Prostate gland (tissue), 2 donors: ENCODE results near the gene MSL3. TPM values are rescaled to one million over a fixed set of nuclear protein-coding genes. Genes with fewer than 3 reads are reported as not detected.

Experiments
- DNase-seq: peaks from one replicate; pipeline ENCODE4 v3.0.0-alpha.2; 2019; ENCODE audit warnings: low spot score
- H3K27ac ChIP-seq, 2 donors: fragments of 200-600 bp; sonication (generic); 2 replicates each; pipeline ENCODE4 v1.5.1; 2017 to 2019
- H3K27me3 ChIP-seq: fragments of 200-600 bp; sonication (generic); replicated peaks from 2 replicates; pipeline ENCODE4 v1.5.1; 2019; ENCODE audit not compliant: insufficient read depth
- H3K36me3 ChIP-seq, 2 donors: fragments of 200-600 bp; sonication (generic); 1 replicate in 1 of 2; 2 replicates in 1 of 2; pipeline versions ENCODE4 v1.5.1 to v1.8.1; 2017 to 2019
- H3K4me1 ChIP-seq: fragments of 200-600 bp; sonication (generic); replicated peaks from 2 replicates; pipeline ENCODE4 v1.5.1; 2019
- H3K4me3 ChIP-seq, 2 donors: fragments of 200-600 bp; sonication (generic); 2 replicates each; pipeline ENCODE4 v1.5.1; 2017 to 2019
- H3K9me3 ChIP-seq: fragments of 200-600 bp; sonication (generic); 2 replicates; pipeline ENCODE4 v1.5.1; 2017
- CTCF ChIP-seq, 4 experiments: fragments of 200-600 bp in 2 of 4; fragments of 450-650 bp in 2 of 4; sonication (generic) in 2 of 4; IDR thresholded peaks; 1 replicate in 3 of 4; 2 replicates in 1 of 4; pipeline ENCODE4 v1.5.1; 2016 to 2019; ENCODE audit warnings: antibody characterized with exemption in 4 of 4, mild to moderate bottlenecking in 2 of 4, moderate library complexity in 2 of 4
- POLR2A ChIP-seq: fragments of 450-650 bp; IDR thresholded peaks from one replicate; pipeline ENCODE4 v1.6.1; 2016; ENCODE audit warnings: antibody characterized with exemption, mild to moderate bottlenecking
- POLR2AphosphoS5 ChIP-seq: sonication (generic); formaldehyde crosslinking; IDR thresholded peaks from one replicate; pipeline ENCODE4 v1.6.1; 2017; ENCODE audit warnings: antibody characterized with exemption
- WGBS: methylation state at CpG from one replicate; pipeline ENCODE4 v1.1.5; 2018; 5-methylcytosine and 5-hydroxymethylcytosine counted together
- intact Hi-C: fragments of 100-400 bp; cut with DNase I; formaldehyde crosslinking; loops from one replicate; pipeline ENCODE4 v1.14.2; 2022
- total RNA-seq, 2 donors: library from RNA; depleted of rRNA; stranded (reverse); fragments of >200 nt; gene quantifications; one replicate each; pipeline ENCODE4 v1.1.0, GENCODE V29; 2016

MSL3 gene
- total RNA-seq, 2 donors from 2014 or later, result 13.4 to 34.8 TPM

- DNase-seq, result no peak
- TF ChIP-seq POLR2AphosphoS5 (no peak), CTCF (IDR thresholded peaks at IDR 0.05) (no peak), POLR2A (no peak)
- H3K27ac ChIP-seq, result no peak overlapping the region
- H3K4me1 ChIP-seq, result no peaks in the 10 kb centered on the region
- no peaks in the 10 kb centered on the region for H3K9me3 ChIP-seq
- WGBS, result 90% methylated on average over 1 of the region's 1 CpG
- H3K4me3 ChIP-seq, result no peak overlapping the region
- no peaks in the 10 kb centered on the region for H3K27me3 ChIP-seq
- intact Hi-C loops, result no loop called here
- no peaks in the 10 kb centered on the region for H3K36me3 ChIP-seq
Measured at GRCh38 chrX:11789809-11790208, 31.8 kb downstream of the MSL3 start.

- H3K4me1 ChIP-seq, result no peaks in the 10 kb centered on the region
- no peak for DNase-seq
- TF ChIP-seq CTCF (IDR thresholded peaks at IDR 0.05) (no peak), POLR2A (no peak), POLR2AphosphoS5 (no peak)
- H3K4me3 ChIP-seq, result no peak overlapping the region
- no peaks in the 10 kb centered on the region for H3K27me3 ChIP-seq
- intact Hi-C loops, result no loop called here
- no peak overlapping the region for H3K27ac ChIP-seq
- H3K36me3 ChIP-seq, result no peaks in the 10 kb centered on the region
- H3K9me3 ChIP-seq, result no peaks in the 10 kb centered on the region
Measured at GRCh38 chrX:11791090-11791489, 33.1 kb downstream of the MSL3 start.

- Histone ChIP-seq H3K36me3 (no peaks in the 10 kb centered on the region), H3K4me3 (no peak overlapping the region), H3K4me1 (no peaks in the 10 kb centered on the region), H3K27me3 (no peaks in the 10 kb centered on the region), H3K9me3 (no peaks in the 10 kb centered on the region), H3K27ac (peak overlapping the region in 1 of 2 donors; percentile 19)
- DNase-seq, result no peak
- TF ChIP-seq POLR2A (no peak), POLR2AphosphoS5 (no peak)
- 92% methylated on average over 1 of the region's 1 CpG for WGBS
- intact Hi-C loops, result no loop called here
Measured at GRCh38 chrX:11791537-11791936, 33.5 kb downstream of the MSL3 start.

- intact Hi-C loops, result no loop called here
- 24% methylated on average over 2 of the region's 8 CpGs for WGBS
- H3K27ac ChIP-seq, result peak overlapping the region; percentile 11 to 42
- no peaks in the 10 kb centered on the region for H3K9me3 ChIP-seq
- no peak for TF ChIP-seq CTCF (IDR thresholded peaks at IDR 0.05)
- no peak for TF ChIP-seq POLR2A
- TF ChIP-seq POLR2AphosphoS5, result peak; percentile 16
- no peaks in the 10 kb centered on the region for H3K36me3 ChIP-seq
- no peaks in the 10 kb centered on the region for H3K4me1 ChIP-seq
- DNase-seq, result peak; percentile 8
- no peak overlapping the region for H3K4me3 ChIP-seq
- H3K27me3 ChIP-seq, result no peaks in the 10 kb centered on the region
Measured at GRCh38 chrX:11792461-11793421, 34.7 kb downstream of the MSL3 start.

- Histone ChIP-seq H3K27me3 (no peaks in the 10 kb centered on the region), H3K36me3 (no peaks in the 10 kb centered on the region), H3K9me3 (no peaks in the 10 kb centered on the region), H3K4me3 (no peak overlapping the region), H3K27ac (peak overlapping the region; percentile 11 to 42), H3K4me1 (no peaks in the 10 kb centered on the region)
- intact Hi-C loops, result no loop called here
- no peak for DNase-seq
- WGBS, result 92% methylated on average over 6 of the region's 6 CpGs
- TF ChIP-seq POLR2A, result no peak
- TF ChIP-seq POLR2AphosphoS5, result no peak
- TF ChIP-seq CTCF (IDR thresholded peaks at IDR 0.05), result no peak
Measured at GRCh38 chrX:11793734-11794133, 35.7 kb downstream of the MSL3 start.
